Measurements from ENCODE around the gene IQSEC1.
A peak's percentile ranks its signal among the peaks of the same experiment; 100 is the strongest.

The IQSEC1 gene

DNA sequence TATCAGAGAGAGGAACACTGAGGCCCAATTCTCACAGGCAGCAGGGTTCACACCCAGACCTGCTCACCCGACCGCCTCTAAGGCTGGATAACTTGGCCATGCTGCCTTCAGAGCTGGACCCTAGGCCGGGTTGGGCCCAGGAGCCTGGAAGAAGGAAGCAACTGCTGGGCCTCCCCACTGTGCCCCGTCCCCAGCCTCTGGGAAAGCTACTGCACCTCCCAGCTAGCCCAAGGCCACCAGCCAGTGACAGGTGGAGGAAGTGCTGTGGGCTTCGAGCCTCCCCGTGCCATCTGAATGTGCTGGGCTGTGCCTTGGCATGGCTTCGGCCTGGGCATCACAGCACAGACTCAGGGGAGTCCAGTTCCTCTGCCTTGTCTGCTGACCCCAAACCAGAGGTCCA, 169.3 kb downstream of the IQSEC1 start:
- no peak for DNase-seq

DNA sequence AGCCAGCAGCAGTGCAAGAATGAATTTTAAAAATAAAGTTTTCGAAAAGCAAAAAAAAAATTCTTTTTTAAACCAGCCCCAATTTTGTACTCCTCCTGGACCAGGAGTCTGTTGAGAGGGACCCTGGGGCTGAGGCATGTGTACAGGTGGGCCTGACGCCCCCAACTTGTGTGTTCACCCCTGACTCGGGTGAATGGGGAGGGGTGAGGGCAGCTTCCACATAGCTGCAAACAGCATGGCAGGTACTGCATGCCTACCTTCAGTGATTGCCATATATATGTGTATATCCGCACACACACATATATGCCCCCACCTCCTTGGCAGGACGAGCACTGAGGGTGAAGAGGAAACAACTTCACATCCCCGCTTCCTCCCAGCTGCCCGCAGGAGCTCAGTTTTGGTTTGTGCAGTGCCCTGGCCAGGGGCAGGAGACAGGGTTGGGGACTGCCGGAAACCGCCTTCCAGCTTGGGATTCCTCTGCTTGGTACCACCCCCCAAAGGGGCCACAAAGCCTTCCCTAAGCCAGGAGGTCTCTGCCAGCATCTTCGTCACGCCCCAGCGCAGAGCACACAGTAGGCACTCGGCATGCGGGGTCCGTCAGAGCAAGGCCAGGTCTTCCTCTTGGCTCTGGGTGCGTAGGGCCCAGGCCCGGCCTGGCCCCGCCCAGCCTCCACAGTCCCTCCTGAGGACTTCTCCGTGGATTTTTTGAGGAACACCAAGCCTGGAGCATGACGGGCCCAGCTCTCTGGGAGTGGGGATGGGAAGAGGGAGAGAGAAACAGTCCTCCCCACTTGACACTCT, 170.0 kb downstream of the IQSEC1 start:
- DNase-seq: no peak

DNA sequence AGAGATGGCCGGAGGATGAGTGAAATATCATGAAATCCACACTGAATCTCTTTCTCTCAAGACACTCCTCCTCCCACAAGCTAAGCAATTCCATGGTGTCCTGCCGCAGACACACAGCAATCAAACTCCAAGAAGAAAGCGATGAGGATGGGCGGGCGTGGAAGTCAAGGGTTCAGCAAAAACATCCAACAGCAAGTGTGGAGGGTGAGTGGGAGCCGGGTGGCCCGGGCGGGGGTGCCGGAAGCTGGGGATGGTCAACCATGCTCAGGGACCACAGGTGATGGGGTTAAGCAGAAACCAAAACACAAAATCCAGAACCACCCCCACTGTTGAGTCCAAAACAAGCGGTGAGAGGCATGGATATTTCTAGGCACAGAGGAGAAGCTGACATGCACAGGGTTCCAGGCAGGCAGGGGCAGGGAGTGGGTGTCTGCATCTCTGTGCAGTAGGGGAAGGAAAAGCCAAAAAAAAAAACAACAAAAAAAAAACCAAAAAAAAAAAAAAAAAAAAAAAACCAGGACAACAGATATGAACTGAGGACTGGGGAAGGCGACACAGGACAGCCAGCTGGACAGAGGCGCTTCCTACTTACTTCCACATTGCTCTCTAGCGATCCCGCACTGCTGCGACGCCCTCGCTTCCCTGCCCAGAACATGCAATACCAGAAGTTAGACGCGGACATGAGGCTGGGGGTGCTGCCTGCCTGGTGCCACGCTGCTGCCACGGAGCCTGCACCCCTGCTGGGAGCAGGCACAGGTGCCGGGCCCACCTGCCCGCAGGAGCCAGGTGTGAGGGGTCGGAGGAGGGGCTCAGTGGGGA, 170.8 kb downstream of the IQSEC1 start:
- DNase-seq: no peak

DNA sequence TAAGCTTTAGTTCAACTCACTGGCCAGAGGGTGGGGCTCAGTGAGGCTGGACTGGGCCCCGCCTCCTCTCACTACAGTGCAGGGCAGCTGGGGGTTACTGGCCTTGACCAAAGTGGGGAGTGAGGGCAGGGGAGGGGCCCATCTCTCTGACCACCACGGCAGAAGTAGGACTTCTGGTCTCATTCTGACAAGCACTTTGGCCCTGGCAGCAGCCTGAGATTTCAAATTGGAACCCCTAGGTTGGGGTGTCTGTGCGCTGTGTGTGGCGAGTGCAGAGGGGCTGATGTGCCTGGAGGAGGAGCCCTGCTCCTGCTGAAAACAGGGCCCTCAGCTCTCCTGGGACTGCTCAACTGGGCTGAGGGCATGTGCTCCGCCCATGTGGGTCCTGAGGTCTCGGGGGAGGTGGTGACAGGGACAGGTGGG, 171.6 kb downstream of the IQSEC1 start:
- DNase-seq: no peak

DNA sequence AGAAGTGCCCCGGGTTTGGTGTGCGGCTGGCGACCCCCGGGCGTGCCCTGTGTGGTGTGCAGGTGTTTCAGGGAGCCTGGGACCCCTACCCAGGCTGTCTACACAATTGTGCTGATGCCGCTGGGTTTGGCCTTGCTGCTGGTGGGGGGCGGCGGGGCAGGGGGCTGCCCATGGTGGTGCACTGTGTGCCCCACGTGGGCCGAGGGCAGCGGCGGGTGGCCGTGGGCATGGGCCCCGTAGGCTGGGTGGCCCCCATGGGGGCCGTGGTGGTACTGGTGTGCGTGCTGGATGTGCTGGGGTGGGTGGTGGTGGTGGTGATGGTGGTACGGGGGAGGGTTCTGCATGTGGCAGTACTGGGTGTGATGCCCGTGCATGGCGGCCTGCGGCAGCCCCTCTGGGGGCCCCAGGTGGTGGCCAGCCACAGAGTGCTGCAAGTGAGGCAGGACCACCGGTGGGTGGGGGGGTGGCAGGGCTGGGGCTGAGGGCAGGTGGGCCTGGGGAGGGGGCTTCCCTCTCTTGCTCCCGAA, 172.3 kb downstream of the IQSEC1 start:
- no peak for DNase-seq

DNA sequence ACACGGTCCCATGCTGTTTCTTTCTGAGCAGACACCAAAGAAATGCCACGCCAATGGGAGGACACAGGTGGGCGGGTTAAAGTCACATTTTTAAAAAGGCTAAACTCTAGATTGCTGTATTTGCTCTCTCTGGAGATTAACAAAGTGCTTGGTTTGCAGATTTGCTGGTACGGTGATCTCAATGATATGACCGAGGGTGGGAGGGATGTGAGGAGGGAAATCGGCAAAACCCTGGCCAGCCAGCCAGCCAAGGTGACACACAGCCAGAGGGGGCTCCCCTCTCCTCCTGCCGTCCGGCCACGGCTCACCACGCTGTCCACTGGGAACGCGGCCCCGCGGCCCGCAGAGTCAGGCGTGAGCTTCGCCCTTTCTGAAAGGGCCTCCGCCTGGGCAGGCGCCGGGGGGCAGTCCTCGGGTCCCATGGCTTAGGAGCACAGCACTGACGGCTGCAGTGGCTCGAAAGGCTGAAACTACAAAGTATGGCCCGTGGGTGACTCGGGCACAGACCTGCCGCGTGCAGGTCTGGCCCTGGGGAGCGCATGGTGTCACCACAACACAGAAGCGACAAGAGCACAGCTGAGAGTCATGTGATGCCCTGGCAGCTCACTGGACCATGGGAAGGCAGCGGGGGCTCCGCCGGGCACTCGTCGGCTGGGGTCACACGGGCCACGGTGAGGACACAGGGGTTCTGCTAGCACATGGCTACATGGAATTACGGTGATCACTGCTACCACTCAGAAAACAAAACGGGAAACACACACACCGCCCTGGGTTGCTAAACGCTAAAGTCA, 174.1 kb downstream of the IQSEC1 start:
- DNase-seq: no peak

DNA sequence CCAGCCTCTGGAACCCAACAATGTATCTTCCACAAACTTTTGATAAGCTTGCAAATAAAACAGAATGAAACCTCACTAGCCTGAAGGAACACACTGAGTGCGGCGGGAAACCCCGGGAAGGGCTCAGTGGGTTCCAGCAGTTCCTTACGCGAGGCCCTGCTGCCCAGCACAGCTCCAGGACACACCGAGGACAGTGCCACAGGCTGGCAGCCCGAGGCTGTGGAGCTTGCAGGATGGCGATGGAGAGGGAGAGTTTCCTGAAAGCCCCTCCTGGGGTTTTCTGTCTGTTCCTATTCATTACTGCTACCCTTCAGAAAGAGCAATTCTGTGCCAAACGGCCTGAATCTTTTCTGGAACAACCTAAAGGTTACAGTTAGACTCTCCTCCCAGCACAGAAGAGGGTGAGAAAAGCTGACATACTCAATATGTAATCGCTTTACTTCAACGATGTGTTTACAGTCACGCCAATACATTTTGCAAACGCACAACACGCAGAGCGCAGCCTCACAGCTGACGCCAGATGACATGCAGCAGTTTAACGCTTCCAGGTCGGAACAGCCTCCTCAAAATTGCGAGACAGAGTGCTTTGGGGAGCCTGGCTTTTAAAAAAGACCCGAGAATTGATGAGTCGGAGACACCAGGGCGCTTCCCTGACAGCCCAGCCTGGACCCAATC, 174.8 kb downstream of the IQSEC1 start:
- DNase-seq: no peak

DNA sequence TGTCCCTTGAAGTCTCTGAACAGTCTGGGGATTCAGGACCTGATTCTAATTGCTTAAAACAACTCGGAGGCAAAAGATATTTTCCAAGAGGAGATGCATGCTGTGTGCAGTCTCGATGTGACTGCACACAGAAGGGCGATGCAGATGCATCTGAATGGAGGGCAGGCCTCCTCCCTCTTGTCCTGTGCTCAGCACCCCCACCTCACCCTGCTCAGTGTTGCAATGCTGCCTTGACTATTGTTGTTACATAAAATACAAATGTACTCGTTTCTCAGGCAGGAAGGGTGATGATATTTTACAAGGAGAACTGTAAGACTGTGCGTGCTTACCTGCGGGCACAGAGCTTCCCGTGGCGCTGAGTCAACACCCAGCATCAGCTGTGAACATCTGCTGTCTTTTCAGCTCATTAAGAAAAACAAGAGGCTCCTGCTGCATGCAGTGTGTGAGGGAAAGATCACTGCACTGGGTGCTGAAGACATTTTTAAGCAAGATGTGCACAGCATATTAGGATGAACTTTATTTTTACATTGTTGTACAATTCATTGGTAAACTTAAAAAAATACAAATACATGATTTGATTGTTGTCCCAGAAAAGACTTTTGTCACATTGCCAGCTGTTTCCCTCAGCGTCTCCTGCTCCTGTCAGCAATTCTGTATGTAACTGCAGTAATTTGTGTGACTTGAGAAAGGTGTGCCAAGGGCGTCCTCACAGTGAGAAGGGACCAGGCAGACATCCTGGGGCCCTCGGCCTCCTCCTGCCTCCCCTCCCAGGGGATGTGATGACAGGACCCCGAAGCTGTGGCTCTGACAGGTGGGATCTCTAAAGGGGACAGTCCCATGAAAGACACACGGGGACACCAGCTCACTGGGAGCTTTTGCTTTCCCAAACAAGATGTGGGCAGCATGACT, 175.6 kb downstream of the IQSEC1 start:
- DNase-seq: no peak

DNA sequence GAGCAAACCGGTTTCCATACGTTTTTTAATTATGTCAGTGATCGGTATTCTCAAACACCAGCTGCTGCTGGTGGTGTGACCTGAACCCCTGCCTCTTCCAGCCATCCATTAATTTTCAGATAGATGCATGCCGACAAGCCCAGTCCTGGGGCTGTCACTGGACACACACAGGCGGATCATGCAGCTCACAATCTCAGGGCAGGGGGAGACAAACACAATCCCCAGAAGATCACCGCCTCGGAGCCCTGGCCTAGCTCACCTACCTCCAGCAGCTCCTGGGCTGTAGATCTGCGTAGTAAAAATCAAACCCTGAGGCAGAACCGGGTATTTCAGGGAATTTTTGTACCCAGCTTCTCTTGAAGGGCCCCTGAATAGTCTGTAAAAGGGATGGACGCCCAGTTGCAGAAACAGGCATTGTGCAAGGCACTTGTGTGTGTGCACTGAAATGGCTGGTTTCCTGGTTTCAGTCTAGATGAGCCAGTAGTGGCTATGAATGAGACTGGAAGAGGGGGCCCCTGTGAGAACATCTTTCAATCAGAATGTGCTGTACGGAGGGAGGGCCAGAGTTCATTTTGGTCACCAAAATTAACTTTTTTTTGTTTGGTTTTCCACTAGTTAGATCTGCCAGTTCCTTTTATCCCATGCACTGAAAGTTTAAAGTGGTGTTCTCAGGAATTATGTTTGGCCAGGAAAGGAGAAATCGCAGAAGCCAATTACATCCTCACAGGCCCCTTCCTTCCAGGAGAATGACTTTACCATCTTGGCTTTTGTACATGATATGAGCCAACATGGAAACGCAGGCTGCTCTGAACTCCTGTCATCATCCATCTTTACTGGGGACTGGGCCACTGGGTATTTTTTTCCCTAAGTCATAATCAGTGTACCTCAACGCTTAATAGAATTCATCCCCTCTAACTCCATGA, 176.9 kb downstream of the IQSEC1 start:
- no peak for DNase-seq

DNA sequence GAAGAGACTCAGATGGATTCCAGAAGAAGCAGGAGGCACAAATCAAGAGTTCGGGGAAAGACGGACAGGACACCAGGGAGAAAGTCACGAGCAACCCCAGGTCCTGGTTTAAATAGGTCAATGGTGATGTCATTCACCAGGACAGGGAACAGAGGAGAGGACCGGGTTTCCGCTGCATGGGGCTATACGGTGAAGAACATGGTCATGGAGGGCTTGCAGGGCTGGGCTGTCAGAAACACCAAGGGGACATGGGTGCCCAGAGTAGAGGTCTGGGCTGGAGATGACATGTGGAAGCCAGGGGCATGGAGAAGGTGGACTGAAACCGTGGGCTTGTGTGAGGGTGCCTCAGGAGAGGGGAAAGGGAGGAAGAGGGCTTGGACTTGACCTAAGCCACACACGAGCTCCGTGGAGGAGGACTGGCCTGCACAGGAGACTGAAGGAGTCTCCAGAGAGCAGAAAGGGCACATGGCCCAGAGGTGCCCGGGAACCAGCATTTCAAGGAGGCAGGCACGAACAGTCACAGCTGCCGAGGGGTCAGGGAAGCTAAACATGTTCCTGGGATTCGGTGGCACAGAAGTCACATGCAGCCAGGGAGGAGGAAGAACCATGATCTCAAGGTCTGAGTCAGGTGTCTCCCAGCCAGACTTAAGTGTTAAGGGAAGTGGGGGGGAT, 177.7 kb downstream of the IQSEC1 start:
- DNase-seq: no peak

DNA sequence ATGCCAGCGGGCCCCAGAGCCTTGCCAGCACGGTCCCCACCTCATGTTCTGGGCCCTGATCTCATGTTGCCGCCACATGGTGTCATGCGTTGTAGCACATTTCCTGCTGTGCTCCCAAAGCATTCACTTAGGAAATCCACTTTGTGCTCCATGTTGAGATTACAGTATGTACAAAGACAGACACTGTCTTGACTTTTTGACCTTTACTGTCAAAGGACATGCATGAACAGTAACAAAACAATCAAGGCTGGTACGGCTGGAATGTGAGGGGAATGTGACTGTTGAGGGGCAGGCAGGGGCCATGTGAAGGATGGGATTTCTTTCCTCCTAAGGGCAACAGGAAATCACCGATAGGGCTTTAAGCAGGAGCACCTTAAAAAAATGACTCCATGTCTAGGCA, 178.6 kb downstream of the IQSEC1 start:
- DNase-seq: no peak

DNA sequence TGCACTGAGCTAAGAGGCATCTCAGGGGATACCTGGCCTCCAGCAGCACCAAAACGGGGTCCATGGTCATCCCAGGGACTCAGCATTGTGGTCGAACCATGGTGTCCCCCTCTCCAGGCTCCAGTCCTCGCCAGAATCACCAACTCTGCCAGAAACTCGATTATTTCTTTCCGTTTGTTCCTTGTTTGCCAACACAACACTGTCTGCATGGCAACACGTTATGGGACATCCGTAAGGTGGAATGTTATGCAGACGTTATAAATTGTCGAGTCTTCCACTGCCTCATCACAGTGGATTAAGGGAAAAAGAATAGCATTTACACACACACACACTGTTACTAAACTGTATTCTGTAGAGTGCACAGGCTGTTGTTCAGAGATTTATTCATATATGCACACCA, 179.4 kb downstream of the IQSEC1 start:
- DNase-seq: no peak

DNA sequence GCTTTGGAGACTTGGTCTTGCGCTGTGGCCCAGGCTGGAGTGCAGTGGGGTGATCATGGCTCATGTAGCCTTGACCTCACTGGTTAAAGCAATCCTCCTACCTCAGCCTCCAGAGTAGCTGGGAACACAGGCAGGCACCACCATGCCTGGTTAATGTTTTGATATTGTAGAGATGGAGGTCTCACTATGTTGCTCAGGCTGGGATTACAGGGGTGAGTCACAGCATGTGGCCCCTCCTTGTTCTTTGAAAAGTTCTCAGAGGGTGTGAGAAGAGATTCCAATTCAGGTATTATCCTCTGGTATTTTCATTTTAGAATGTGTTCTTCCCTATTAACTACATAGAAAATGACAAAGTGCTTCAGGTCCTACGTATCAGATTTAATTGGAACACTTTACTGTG, 180.0 kb downstream of the IQSEC1 start:
- DNase-seq: no peak

DNA sequence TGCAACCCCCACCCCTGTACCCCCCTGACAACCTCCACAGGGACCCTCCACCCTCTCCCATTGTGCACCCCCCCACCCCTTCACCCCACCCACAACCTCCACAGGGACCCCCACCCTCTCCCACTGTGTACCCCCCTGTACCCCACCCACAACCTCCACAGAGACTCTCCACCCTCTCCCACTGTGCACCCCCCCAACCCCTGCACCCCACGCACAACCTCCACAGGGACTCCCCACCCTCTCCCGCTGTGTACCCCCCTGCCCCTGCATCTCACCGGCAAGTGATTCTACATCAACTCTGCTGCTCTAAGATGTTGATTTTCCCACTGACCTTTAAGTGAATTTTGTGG, 180.4 kb downstream of the IQSEC1 start:
- no peak for DNase-seq

DNA sequence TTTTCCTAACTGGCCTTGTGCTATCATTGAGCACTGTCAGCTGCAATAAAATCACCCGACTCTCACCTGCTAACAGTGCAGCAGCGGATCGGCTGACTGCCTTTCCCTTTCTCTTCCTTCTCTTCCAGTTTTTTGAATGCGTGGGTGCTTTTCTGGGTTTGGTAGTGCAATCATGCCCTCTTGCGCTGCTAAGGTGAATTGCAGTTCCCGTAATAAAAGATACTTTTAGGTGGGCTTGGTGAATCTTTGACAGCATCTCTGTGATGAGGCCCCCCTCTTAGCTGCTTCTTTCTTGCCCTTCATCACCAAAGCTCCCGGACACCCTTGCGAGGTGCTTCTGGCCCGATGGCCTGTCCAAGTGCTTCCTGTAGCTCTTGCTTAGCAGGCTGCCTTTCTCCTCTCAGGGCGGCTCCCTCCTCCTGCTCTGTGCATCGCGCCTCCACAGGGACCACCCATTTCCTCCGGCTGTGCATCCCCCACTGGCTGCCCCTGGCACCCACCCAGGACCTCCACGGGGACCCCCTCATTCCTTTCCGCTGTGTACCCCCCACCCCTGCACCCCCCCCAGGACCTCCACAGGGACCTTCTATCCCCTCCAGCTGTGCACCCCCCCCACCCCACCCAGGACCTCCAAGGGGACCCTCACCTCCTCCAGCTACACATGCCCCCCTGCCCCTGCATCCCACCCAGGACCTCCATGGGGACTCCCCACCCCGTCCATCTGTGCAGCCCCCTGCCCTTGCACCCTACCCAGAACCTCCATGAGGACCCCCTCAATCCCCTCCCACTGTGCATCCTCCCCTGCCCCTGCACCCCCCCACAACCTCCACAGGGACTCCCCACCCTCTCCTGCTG, 181.0 kb downstream of the IQSEC1 start:
- peak; percentile 33 for DNase-seq

DNA sequence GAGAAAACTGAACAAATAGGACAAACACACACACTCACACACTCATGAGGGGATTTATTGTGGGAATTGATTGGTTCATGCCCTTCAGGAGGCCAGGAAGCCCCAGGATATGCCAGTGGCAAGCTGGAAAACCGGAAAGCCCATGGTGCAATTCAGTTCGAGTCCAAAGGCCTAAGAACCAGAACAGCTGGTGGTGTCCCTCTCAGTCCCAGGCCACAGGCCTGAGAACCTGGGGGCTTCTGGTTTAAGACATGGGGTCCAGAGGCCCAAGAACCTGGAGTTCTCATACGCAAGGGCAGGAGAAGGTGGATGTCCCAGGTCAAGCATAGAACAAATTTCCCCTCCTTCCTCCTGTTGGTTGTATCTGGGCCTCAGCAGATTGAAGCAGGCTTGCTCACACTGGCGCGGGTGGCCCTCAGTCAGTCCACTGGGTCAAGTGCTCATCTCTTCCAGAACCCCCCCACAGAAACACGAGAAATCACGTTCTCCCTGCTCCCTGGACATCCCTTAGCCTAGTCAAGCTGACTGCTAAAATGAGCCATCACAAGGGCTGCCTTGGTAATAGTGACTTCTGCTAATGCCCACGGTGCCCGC, 181.7 kb downstream of the IQSEC1 start:
- no peak for DNase-seq

DNA sequence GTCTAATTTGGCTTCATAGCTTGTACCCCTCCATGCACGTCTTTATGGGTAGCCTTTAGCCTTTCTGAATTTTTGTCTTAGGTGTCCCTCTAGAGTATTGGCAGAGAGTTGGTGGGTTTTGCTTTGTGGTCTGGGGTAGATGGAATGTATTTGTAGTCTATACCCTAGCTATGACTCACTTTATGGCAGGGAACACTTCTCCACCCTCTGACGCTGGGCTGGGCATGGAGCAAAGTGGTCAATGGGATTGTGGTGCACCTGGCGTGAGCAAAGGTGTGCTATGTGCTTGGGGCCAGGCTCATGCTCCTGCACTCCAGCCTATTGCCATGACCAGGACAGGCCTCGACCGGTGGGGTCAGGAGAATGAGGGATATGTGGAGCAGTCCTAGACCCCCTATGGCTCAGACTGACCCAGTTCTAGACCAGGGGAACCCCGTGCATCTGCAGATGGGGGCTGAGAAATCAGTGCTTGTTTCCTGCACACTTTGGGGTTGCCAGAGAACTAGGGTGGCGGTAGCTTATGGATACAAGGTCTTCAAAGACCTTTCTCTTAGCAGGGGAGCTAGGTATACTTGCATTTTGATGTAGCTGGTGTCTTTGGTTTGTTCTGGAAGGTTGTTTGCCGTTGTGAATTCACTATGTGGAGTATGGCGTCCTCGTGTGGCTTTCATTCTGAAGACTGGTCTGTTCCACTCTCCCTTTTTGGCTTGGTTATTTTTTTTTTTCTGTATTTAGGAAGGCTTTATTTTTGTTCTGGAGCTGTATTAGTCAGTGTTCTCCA, 182.4 kb downstream of the IQSEC1 start:
- DNase-seq: no peak

DNA sequence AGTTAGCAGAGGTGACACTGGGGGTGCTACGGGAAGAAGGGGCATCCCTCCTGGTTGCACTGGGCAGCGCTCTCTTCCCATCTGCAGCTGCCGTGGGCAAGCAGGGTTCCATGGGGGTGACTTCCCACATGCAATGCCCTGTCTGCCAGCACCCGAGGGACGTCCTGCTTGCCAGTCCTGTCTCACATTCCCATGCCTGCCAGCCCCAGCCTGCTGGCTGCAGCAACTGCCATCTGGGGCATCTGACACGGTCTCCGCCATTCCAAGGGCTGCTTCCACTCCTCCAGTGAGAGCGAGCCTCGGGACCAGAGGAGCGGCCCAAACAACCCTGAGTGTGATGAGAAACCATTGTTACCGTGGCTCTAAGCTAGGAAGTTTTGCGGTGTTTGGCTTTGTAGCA, 186.5 kb downstream of the IQSEC1 start:
- no peak for DNase-seq
